K562 (cell line): ENCODE results near the gene C17orf113.

Source experiments
- MYBL2 ChIP-seq, 2 experiments: fragments of 450-650 bp in 1 of 2; sonication (generic) in 1 of 2; formaldehyde crosslinking in 1 of 2; IDR thresholded peaks; 2 replicates each; pipeline versions ENCODE4 v1.6.1 to v1.8.1; 2017 to 2022; ENCODE audit warnings: borderline replicate concordance in 1 of 2, inconsistent platforms in 1 of 2, low read depth in 1 of 2, mild to moderate bottlenecking in 1 of 2, missing genetic modification reagents in 1 of 2, moderate library complexity in 1 of 2
- NBN ChIP-seq: fragments of 450-650 bp; IDR thresholded peaks from 2 replicates; pipeline ENCODE4 v1.6.1; 2016; ENCODE audit warnings: low read depth, mild to moderate bottlenecking
- POLR2AphosphoS2 ChIP-seq: IDR thresholded peaks from 2 replicates; pipeline ENCODE4 v1.6.1; 2012; ENCODE audit warnings: low read length, improper control_type of control experiment
- ZKSCAN8 ChIP-seq: fragments of 200-800 bp; sonication (Bioruptor generic); IDR thresholded peaks from 2 replicates; pipeline ENCODE4 v1.6.1; 2016; ENCODE audit warnings: missing genetic modification characterization, missing compliant biosample characterization
- ZNF133 ChIP-seq: fragments of 250-450 bp; sonication (Bioruptor Pico); IDR thresholded peaks from 2 replicates; pipeline ENCODE4 v1.4.0; 2020; ENCODE audit warnings: mild to moderate bottlenecking
- ZNF174 ChIP-seq: fragments of 250-450 bp; sonication (Bioruptor Pico); IDR thresholded peaks from 2 replicates; pipeline ENCODE4 v1.4.0; 2020; ENCODE audit warnings: mild to moderate bottlenecking
- ZNF830 ChIP-seq: fragments of 250-450 bp; sonication (Bioruptor Pico); IDR thresholded peaks from 2 replicates; pipeline ENCODE4 v1.5.0; 2021; ENCODE audit warnings: mild to moderate bottlenecking
- TF ChIP-seq, protein P1 (sequence below), 2 experiments: fragments of 450-650 bp; conservative IDR thresholded peaks; 2 replicates each; pipeline ENCODE4 v1.6.1; 2017; ENCODE audit warnings: mild to moderate bottlenecking in 2 of 2, moderate library complexity in 2 of 2
- TF ChIP-seq, protein P2 (sequence below): sonication (generic); formaldehyde crosslinking; IDR thresholded peaks from 2 replicates; pipeline ENCODE4 v1.8.1; 2023; ENCODE audit warnings: mild to moderate bottlenecking, missing genetic modification reagents
- TF ChIP-seq, protein P3 (sequence below), 3 experiments: IDR thresholded peaks in 2 of 3; conservative IDR thresholded peaks in 1 of 3; 2 replicates each; pipeline ENCODE4 v1.5.1; 2011 to 2012; ENCODE audit warnings: low read length in 3 of 3, mild to moderate bottlenecking in 3 of 3, control low read depth in 2 of 3, improper control_type of control experiment in 1 of 3, inconsistent platforms in 1 of 3, low read depth in 1 of 3, mixed read lengths in 1 of 3, moderate library complexity in 1 of 3; ENCODE audit not compliant: insufficient read depth in 2 of 3

DNA sequence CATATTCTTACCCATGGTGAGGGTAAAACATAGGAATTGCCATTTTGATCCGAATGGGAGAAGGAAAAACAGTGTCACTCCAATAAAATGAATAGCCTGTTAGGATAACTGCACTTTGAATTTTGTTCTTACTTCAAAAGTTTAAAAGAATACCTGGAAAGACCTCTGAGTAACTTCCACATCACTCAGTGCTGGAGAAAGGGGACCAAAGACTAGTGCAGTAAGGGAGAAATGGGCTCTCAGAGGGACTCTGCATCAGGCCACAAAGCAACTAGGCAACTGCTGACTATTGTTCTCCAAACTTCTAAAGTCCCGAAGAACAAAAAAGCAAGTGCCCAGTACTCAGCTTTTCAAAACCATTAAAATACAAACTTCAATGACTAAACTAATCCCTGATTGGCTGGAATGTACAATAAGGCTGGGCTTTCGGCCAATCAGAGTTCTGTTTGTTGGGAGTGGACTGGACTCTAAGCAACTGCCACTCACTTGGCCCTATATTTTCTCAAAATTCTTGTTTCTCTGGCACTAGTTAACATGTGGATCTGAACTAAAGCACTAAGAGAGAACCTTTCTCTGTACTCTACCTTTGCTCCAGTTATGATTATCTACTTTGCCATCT lies 39.4 kb downstream of the C17orf113 start:
- TF ChIP-seq ZKSCAN8 (CRISPR knock-in tag) (no peak), ZNF174 (CRISPR knock-in tag) (no peak), MYBL2 (IDR thresholded peaks at IDR 0.05; ENCODE audit: low read depth) (no peak), MYBL2 (CRISPR knock-in tag; IDR thresholded peaks at IDR 0.05; ENCODE audit: borderline replicate concordance) (no peak), ZNF133 (CRISPR knock-in tag) (no peak), POLR2AphosphoS2 (no peak), NBN (no peak), ZNF830 (CRISPR knock-in tag) (no peak)
- TF ChIP-seq, protein P1, sequence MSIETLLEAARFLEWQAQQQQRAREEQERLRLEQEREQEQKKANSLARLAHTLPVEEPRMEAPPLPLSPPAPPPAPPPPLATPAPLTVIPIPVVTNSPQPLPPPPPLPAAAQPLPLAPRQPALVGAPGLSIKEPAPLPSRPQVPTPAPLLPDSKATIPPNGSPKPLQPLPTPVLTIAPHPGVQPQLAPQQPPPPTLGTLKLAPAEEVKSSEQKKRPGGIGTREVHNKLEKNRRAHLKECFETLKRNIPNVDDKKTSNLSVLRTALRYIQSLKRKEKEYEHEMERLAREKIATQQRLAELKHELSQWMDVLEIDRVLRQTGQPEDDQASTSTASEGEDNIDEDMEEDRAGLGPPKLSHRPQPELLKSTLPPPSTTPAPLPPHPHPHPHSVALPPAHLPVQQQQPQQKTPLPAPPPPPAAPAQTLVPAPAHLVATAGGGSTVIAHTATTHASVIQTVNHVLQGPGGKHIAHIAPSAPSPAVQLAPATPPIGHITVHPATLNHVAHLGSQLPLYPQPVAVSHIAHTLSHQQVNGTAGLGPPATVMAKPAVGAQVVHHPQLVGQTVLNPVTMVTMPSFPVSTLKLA (conservative IDR thresholded peaks at IDR 0.05), result no peak
- TF ChIP-seq, protein P2, sequence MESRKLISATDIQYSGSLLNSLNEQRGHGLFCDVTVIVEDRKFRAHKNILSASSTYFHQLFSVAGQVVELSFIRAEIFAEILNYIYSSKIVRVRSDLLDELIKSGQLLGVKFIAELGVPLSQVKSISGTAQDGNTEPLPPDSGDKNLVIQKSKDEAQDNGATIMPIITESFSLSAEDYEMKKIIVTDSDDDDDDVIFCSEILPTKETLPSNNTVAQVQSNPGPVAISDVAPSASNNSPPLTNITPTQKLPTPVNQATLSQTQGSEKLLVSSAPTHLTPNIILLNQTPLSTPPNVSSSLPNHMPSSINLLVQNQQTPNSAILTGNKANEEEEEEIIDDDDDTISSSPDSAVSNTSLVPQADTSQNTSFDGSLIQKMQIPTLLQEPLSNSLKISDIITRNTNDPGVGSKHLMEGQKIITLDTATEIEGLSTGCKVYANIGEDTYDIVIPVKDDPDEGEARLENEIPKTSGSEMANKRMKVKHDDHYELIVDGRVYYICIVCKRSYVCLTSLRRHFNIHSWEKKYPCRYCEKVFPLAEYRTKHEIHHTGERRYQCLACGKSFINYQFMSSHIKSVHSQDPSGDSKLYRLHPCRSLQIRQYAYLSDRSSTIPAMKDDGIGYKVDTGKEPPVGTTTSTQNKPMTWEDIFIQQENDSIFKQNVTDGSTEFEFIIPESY (CRISPR knock-in tag), result no peak
- TF ChIP-seq, protein P3, sequence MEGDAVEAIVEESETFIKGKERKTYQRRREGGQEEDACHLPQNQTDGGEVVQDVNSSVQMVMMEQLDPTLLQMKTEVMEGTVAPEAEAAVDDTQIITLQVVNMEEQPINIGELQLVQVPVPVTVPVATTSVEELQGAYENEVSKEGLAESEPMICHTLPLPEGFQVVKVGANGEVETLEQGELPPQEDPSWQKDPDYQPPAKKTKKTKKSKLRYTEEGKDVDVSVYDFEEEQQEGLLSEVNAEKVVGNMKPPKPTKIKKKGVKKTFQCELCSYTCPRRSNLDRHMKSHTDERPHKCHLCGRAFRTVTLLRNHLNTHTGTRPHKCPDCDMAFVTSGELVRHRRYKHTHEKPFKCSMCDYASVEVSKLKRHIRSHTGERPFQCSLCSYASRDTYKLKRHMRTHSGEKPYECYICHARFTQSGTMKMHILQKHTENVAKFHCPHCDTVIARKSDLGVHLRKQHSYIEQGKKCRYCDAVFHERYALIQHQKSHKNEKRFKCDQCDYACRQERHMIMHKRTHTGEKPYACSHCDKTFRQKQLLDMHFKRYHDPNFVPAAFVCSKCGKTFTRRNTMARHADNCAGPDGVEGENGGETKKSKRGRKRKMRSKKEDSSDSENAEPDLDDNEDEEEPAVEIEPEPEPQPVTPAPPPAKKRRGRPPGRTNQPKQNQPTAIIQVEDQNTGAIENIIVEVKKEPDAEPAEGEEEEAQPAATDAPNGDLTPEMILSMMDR (IDR thresholded peaks at IDR 0.05 in 2 of 3, conservative IDR thresholded peaks at IDR 0.05 in 1 of 3; ENCODE audit: insufficient read depth in 2 of 3, low read depth in 1 of 3, low read length in 3 of 3), result no peak
